Activated CD4-positive, alpha-beta T cell treated with anti-CD3 and anti-CD28 coated beads, Interleukin-2, Interleukin-4, amounts not matched to agents 100 ng/mL and 50 ng/mL, durations not matched to agents 16 hours and 8 hours (primary cell): ENCODE results near the gene LSP1.

ENCODE experiments used
- DNase-seq: peaks from one replicate; pipeline ENCODE4 v3.0.0-alpha.2; 2020; ENCODE audit warnings: low spot score

The LSP1 gene

GRCh38 chr11:1848640-1849430 lies 4.0 kb upstream of the LSP1 start:
- DNase-seq, result no peak

GRCh38 chr11:1851468-1852180 lies 1.3 kb upstream of the LSP1 start:
- no peak for DNase-seq

GRCh38 chr11:1852271-1852876 lies 510 bp upstream of the LSP1 start:
- DNase-seq, result no peak

- no peak for DNase-seq
Observed at GRCh38 chr11:1853376-1854131, 670 bp downstream of the LSP1 start.

GRCh38 chr11:1854132-1854948 lies 1.5 kb downstream of the LSP1 start:
- DNase-seq, result no peak

GRCh38 chr11:1854949-1855885 lies 2.3 kb downstream of the LSP1 start:
- peak; percentile 74 for DNase-seq

GRCh38 chr11:1855886-1856265 lies 3.0 kb downstream of the LSP1 start:
- no peak for DNase-seq

- DNase-seq, result no peak
Observed at GRCh38 chr11:1856306-1857005, 3.6 kb downstream of the LSP1 start.

- no peak for DNase-seq
Observed at GRCh38 chr11:1857064-1857463, 4.2 kb downstream of the LSP1 start.

GRCh38 chr11:1858154-1858553 lies 5.3 kb downstream of the LSP1 start:
- DNase-seq, result no peak

GRCh38 chr11:1858576-1858975 lies 5.7 kb downstream of the LSP1 start:
- no peak for DNase-seq

- no peak for DNase-seq
Observed at GRCh38 chr11:1859004-1859403, 6.1 kb downstream of the LSP1 start.

- DNase-seq, result no peak
Observed at GRCh38 chr11:1860108-1860507, 7.2 kb downstream of the LSP1 start.

- DNase-seq, result no peak
Observed at GRCh38 chr11:1861435-1862411, 8.8 kb downstream of the LSP1 start.

- DNase-seq, result no peak
Observed at GRCh38 chr11:1862588-1863351, 9.9 kb downstream of the LSP1 start.

GRCh38 chr11:1863352-1864216 lies 10.7 kb downstream of the LSP1 start:
- no peak for DNase-seq

- no peak for DNase-seq
Observed at GRCh38 chr11:1864231-1864630, 11.3 kb downstream of the LSP1 start.
